Astrocyte of the spinal cord (primary cell): Measurements from ENCODE around the gene SS18L1.

ENCODE experiments used
- DNase-seq: peaks from one replicate; pipeline ENCODE4 v3.0.0; 2011; ENCODE audit warnings: low read depth, low spot score
- H3K4me3 ChIP-seq: 2 replicates; pipeline ENCODE4 v1.5.1; 2011; ENCODE audit warnings: low read depth, mild to moderate bottlenecking, low read length, moderate library complexity
- CTCF ChIP-seq: IDR thresholded peaks from 2 replicates; pipeline ENCODE4 v1.5.1; 2012; ENCODE audit warnings: low read depth, mild to moderate bottlenecking, low read length, inconsistent platforms
- in situ Hi-C: cut with HindIII; loops from 2 replicates; pipeline ENCODE4 v1.10.0; 2017; ENCODE audit warnings: low sequenced_read_pairs

Gene SS18L1

DNA sequence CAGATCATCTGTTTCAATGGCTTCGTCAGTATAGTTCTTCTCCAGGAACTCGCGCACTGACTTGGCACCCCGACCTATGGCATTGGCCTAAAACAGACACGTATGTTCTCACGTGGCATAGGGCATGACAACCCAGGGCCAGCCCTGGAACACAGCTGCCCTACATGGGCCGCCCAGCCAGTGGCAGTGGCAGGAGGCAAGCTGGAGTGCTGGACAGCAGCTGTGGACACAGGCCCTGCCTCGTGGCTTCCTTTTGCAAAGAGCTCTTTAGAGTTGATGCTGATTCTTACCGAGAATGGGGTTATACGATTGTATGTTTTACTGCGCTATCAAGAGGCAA, 5.4 kb upstream of the SS18L1 start:
- TF ChIP-seq CTCF: no peak
- in situ Hi-C loops: no loop called here
- no peak overlapping the region for H3K4me3 ChIP-seq
- no peak for DNase-seq

- in situ Hi-C loops: no loop called here
- TF ChIP-seq CTCF: no peak
- no peak for DNase-seq
Measured at GRCh38 chr20:62138912-62139311, 4.7 kb upstream of the SS18L1 start.

GRCh38 chr20:62139636-62140035, 3.9 kb upstream of the SS18L1 start:
- no peak for DNase-seq
- no peak for TF ChIP-seq CTCF
- in situ Hi-C loops: no loop called here
- H3K4me3 ChIP-seq: no peak overlapping the region

More at GRCh38 chr20:62138912-62139311, 4.7 kb upstream of the SS18L1 start:
- no peak overlapping the region for H3K4me3 ChIP-seq

GRCh38 chr20:62141043-62141396, 2.5 kb upstream of the SS18L1 start:
- no peak overlapping the region for H3K4me3 ChIP-seq
- no peak for DNase-seq
- in situ Hi-C loops: no loop called here
- TF ChIP-seq CTCF: no peak

DNA sequence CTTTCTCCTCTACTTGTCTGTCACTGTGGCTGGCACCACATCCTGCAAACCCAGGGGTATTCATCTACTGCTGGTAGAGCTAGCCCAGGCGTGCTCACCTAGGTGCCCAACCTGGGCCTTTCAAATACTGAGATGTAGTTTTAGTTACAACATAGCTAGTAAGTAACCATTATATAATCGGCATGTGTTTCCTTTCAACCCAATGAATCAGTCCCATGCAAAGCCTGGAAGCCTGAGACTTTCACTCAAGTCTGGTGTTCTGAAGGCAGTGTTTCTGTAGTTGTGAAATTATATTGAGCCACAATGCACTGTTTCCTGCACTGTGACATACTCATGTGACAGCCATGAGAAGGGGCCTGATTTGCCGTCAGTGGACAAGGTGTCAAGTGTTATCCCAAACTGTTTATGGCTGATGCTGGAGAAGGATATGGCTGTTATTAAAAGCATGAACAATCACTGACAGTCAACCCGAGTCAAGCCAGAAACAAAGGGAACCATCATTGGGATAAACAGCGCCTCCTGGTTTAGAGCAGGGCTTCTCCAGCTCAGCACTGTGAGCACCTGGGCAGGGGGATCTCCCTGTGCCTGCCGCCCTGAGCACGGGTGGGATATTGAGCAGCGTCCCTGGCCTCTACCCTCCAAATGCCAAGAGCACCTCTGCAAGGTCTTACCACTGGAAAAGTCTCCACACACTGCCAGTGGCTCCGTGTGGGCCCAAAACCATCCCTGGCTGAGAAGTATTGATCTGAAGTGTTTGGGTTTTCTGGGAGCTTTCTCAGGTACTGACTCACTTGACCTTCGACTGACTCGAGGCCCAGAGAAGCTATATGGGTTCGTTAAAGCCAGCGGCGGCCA, 1.9 kb upstream of the SS18L1 start:
- H3K4me3 ChIP-seq: peak overlapping the region; percentile 67
- DNase-seq: peak; percentile 15
- TF ChIP-seq CTCF: peak; percentile 61
- in situ Hi-C loops: no loop called here

- H3K4me3 ChIP-seq: peak overlapping the region; percentile 67
- TF ChIP-seq CTCF: no peak
- in situ Hi-C loops: no loop called here
- DNase-seq: peak; percentile 7
Measured at GRCh38 chr20:62142252-62143080, 1.1 kb upstream of the SS18L1 start.
